GM18511 (cell line): ENCODE results near the gene HS3ST3B1.

Experiments
- ATAC-seq: cut with Tn5 transposase; IDR thresholded peaks from one replicate; pipeline ENCODE4 v1.9.1; 2021; ENCODE audit warnings: mild to moderate bottlenecking, moderate library complexity; ENCODE audit not compliant: unreplicated experiment

HS3ST3B1 gene

GRCh38 chr17:14320734-14321475 is 20.0 kb downstream of the HS3ST3B1 start:
- ATAC-seq: no peak

GRCh38 chr17:14321476-14321949 is 20.6 kb downstream of the HS3ST3B1 start:
- ATAC-seq: no peak

GRCh38 chr17:14321980-14322776 is 21.3 kb downstream of the HS3ST3B1 start:
- ATAC-seq: no peak

GRCh38 chr17:14323522-14323981 is 22.7 kb downstream of the HS3ST3B1 start:
- ATAC-seq: no peak

- no peak for ATAC-seq
These were observed 24.8 kb downstream of the HS3ST3B1 start for GRCh38 chr17:14325618-14326167.

GRCh38 chr17:14329900-14330491 is 29.1 kb downstream of the HS3ST3B1 start:
- ATAC-seq: no peak

- ATAC-seq: no peak
These were observed 29.6 kb downstream of the HS3ST3B1 start for GRCh38 chr17:14330492-14330962.

GRCh38 chr17:14331225-14331981 is 30.5 kb downstream of the HS3ST3B1 start:
- no peak for ATAC-seq

- ATAC-seq: no peak
These were observed 31.1 kb downstream of the HS3ST3B1 start for GRCh38 chr17:14331982-14332298.

GRCh38 chr17:14332331-14332730 is 31.4 kb downstream of the HS3ST3B1 start:
- no peak for ATAC-seq

GRCh38 chr17:14333506-14333905 is 32.6 kb downstream of the HS3ST3B1 start:
- ATAC-seq: no peak

GRCh38 chr17:14334276-14334840 is 33.5 kb downstream of the HS3ST3B1 start:
- no peak for ATAC-seq

- no peak for ATAC-seq
These were observed 34.0 kb downstream of the HS3ST3B1 start for GRCh38 chr17:14334919-14335318.

- ATAC-seq: no peak
These were observed 35.5 kb downstream of the HS3ST3B1 start for GRCh38 chr17:14336418-14336817.

GRCh38 chr17:14337596-14338079 is 36.8 kb downstream of the HS3ST3B1 start:
- peak; percentile 89 for ATAC-seq

GRCh38 chr17:14340857-14341754 is 40.2 kb downstream of the HS3ST3B1 start:
- no peak for ATAC-seq

- no peak for ATAC-seq
These were observed 41.0 kb downstream of the HS3ST3B1 start for GRCh38 chr17:14341866-14342265.

GRCh38 chr17:14346801-14347200 is 45.9 kb downstream of the HS3ST3B1 start:
- no peak for ATAC-seq

- peak; percentile 91 for ATAC-seq
These were observed 50.6 kb downstream of the HS3ST3B1 start for GRCh38 chr17:14351493-14351892.
